ENCODE measurements around the gene WBP1L.
"Not testable (repeated sequence)": the region's sequence is repeated elsewhere in the genome, so short reads cannot be mapped to it uniquely, and the experiment has no call there.

WBP1L gene

GRCh38 chr10:102758933-102759262, 15.2 kb downstream of the WBP1L start:
- not testable (repeated sequence) for H2AFZ ChIP-seq (ENCODE audit: insufficient read depth, low read length, poor library complexity); H3K18ac ChIP-seq (ENCODE audit: low read length); DNase-seq; H2AK5ac ChIP-seq (ENCODE audit: low read length); H3K23ac ChIP-seq (ENCODE audit: low read length); H3K4me3 ChIP-seq (ENCODE audit: low read depth, low read length); H4K8ac ChIP-seq (ENCODE audit: low read depth, low read length); H2BK5ac ChIP-seq (ENCODE audit: low read depth, low read length, poor library complexity); H3K36me3 ChIP-seq (ENCODE audit: control insufficient read depth in 1 of 2, insufficient read depth in 2 of 2, low read length in 2 of 2); H3K9me3 ChIP-seq (ENCODE audit: insufficient read depth, low read depth, low read length); H3K79me2 ChIP-seq (ENCODE audit: control insufficient read depth, insufficient read depth, low read length, poor library complexity); H3K9ac ChIP-seq (ENCODE audit: low read length); H4K12ac ChIP-seq (ENCODE audit: low read depth, low read length); H4K91ac ChIP-seq (ENCODE audit: low read depth, low read length); H3K14ac ChIP-seq (ENCODE audit: low read length); H3K27me3 ChIP-seq (ENCODE audit: insufficient read depth, low read length); H2BK12ac ChIP-seq (ENCODE audit: low read length); H3K4ac ChIP-seq (ENCODE audit: low read depth, low read length)
- Histone ChIP-seq H3K27ac (ENCODE audit: low read depth, low read length) (peak overlapping the region; percentile 75), H3K4me1 (ENCODE audit: control insufficient read depth in 1 of 2, insufficient read depth in 2 of 2, low read length in 2 of 2) (peaks cover 16 to 22% of the 10 kb centered on the region in 2 experiments), H3K4me2 (ENCODE audit: low read length) (peak overlapping the region; percentile 26), H2BK120ac (ENCODE audit: insufficient read depth, low read length, poor library complexity) (peak overlapping the region; percentile 57), H3K79me1 (ENCODE audit: low read length) (peaks cover 17% of the 10 kb centered on the region)
- WGBS (ENCODE audit: extremely low coverage, insufficient coverage, insufficient read length) = no CpG with 5 or more reads among the region's 12 CpGs

DNA sequence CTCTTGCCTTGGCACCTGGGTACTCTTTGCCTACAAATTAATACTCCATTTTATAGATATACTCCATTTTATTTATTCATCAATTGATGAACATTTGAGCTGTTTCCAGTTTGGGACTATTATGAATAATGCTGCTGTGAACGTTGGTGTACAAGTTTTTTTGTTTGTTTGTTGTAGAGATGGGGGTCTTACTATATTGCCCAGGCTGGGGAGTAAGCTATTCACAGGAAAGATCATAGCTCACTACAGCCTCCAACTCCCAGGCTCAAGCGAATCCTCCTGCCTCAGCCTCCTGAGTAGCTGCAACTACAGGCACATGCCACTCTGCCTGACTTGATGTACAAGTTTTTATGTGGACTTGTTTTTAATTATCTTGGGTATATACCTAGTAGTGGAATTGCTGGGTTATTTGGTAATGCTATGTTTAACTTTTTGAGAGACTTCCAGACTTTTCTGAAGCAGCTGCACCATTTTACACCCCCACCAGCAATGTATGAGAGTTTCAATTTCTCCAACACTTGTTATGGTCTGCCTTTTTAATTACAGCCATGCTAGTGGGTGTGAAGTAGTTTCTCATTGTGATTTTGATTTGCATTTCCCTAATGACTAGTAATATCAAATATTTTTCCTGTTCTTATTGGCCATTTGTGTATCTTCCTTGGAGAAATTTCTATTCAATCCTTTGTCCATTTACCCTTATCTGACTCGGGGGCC, 15.9 kb downstream of the WBP1L start:
- H2BK5ac ChIP-seq (ENCODE audit: low read depth, low read length, poor library complexity) = no peak overlapping the region
- H2BK120ac ChIP-seq (ENCODE audit: insufficient read depth, low read length, poor library complexity) = peak overlapping the region; percentile 68
- H3K79me2 ChIP-seq (ENCODE audit: control insufficient read depth, insufficient read depth, low read length, poor library complexity) = peaks cover 7% of the 10 kb centered on the region
- no peak overlapping the region for H3K4me3 ChIP-seq (ENCODE audit: low read depth, low read length)
- DNase-seq = no peak
- H3K79me1 ChIP-seq (ENCODE audit: low read length) = peaks cover 21% of the 10 kb centered on the region
- H2AFZ ChIP-seq (ENCODE audit: insufficient read depth, low read length, poor library complexity) = no peak overlapping the region
- H3K27me3 ChIP-seq (ENCODE audit: insufficient read depth, low read length) = no peaks in the 10 kb centered on the region
- H4K12ac ChIP-seq (ENCODE audit: low read depth, low read length) = no peak overlapping the region
- peak overlapping the region; percentile 32 for H3K27ac ChIP-seq (ENCODE audit: low read depth, low read length)
- no peak overlapping the region for H3K18ac ChIP-seq (ENCODE audit: low read length)
- WGBS (ENCODE audit: extremely low coverage, insufficient coverage, insufficient read length) = no CpG with 5 or more reads among the region's 3 CpGs
- no peak overlapping the region for H4K8ac ChIP-seq (ENCODE audit: low read depth, low read length)
- H3K4ac ChIP-seq (ENCODE audit: low read depth, low read length) = peak overlapping the region; percentile 92
- H3K14ac ChIP-seq (ENCODE audit: low read length) = no peak overlapping the region
- no peak overlapping the region for H3K4me2 ChIP-seq (ENCODE audit: low read length)
- no peak overlapping the region for H4K91ac ChIP-seq (ENCODE audit: low read depth, low read length)
- H3K23ac ChIP-seq (ENCODE audit: low read length) = no peak overlapping the region
- peak overlapping the region; percentile 86 for H2BK12ac ChIP-seq (ENCODE audit: low read length)
- no peaks in the 10 kb centered on the region for H3K9me3 ChIP-seq (ENCODE audit: insufficient read depth, low read depth, low read length)
- no peak overlapping the region for H2AK5ac ChIP-seq (ENCODE audit: low read length)
- peaks cover 0 to 2% of the 10 kb centered on the region in 2 experiments for H3K36me3 ChIP-seq (ENCODE audit: control insufficient read depth in 1 of 2, insufficient read depth in 2 of 2, low read length in 2 of 2)
- H3K9ac ChIP-seq (ENCODE audit: low read length) = no peak overlapping the region
- H3K4me1 ChIP-seq (ENCODE audit: control insufficient read depth in 1 of 2, insufficient read depth in 2 of 2, low read length in 2 of 2) = peaks cover 21 to 27% of the 10 kb centered on the region in 2 experiments

- no peak overlapping the region for H2BK5ac ChIP-seq (ENCODE audit: low read depth, low read length, poor library complexity)
- H3K9me3 ChIP-seq (ENCODE audit: insufficient read depth, low read depth, low read length) = no peaks in the 10 kb centered on the region
- H2BK12ac ChIP-seq (ENCODE audit: low read length) = peak overlapping the region; percentile 3
- peaks cover 28 to 36% of the 10 kb centered on the region in 2 experiments for H3K4me1 ChIP-seq (ENCODE audit: control insufficient read depth in 1 of 2, insufficient read depth in 2 of 2, low read length in 2 of 2)
- no peak overlapping the region for H3K23ac ChIP-seq (ENCODE audit: low read length)
- H4K8ac ChIP-seq (ENCODE audit: low read depth, low read length) = no peak overlapping the region
- H3K4me2 ChIP-seq (ENCODE audit: low read length) = no peak overlapping the region
- peaks cover 7% of the 10 kb centered on the region for H3K79me2 ChIP-seq (ENCODE audit: control insufficient read depth, insufficient read depth, low read length, poor library complexity)
- peaks cover 28% of the 10 kb centered on the region for H3K79me1 ChIP-seq (ENCODE audit: low read length)
- no peak overlapping the region for H2BK120ac ChIP-seq (ENCODE audit: insufficient read depth, low read length, poor library complexity)
- no peaks in the 10 kb centered on the region for H3K27me3 ChIP-seq (ENCODE audit: insufficient read depth, low read length)
- no peak overlapping the region for H2AK5ac ChIP-seq (ENCODE audit: low read length)
- WGBS (ENCODE audit: extremely low coverage, insufficient coverage, insufficient read length) = no CpG with 5 or more reads among the region's 4 CpGs
- no peak overlapping the region for H4K12ac ChIP-seq (ENCODE audit: low read depth, low read length)
- H3K4me3 ChIP-seq (ENCODE audit: low read depth, low read length) = no peak overlapping the region
- H3K4ac ChIP-seq (ENCODE audit: low read depth, low read length) = no peak overlapping the region
- no peak overlapping the region for H3K9ac ChIP-seq (ENCODE audit: low read length)
- no peak overlapping the region for H2AFZ ChIP-seq (ENCODE audit: insufficient read depth, low read length, poor library complexity)
- no peak overlapping the region for H3K27ac ChIP-seq (ENCODE audit: low read depth, low read length)
- no peak overlapping the region for H3K14ac ChIP-seq (ENCODE audit: low read length)
- peak overlapping the region; percentile 15 for H4K91ac ChIP-seq (ENCODE audit: low read depth, low read length)
- H3K18ac ChIP-seq (ENCODE audit: low read length) = no peak overlapping the region
- no peak for DNase-seq
- peaks cover 0 to 2% of the 10 kb centered on the region in 2 experiments for H3K36me3 ChIP-seq (ENCODE audit: control insufficient read depth in 1 of 2, insufficient read depth in 2 of 2, low read length in 2 of 2)
These were observed 18.2 kb downstream of the WBP1L start for GRCh38 chr10:102761981-102762380.

GRCh38 chr10:102762401-102763015, 18.8 kb downstream of the WBP1L start:
- no peaks in the 10 kb centered on the region for H3K9me3 ChIP-seq (ENCODE audit: insufficient read depth, low read depth, low read length)
- peak overlapping the region; percentile 97 for H3K18ac ChIP-seq (ENCODE audit: low read length)
- peak overlapping the region; percentile 90 for H3K14ac ChIP-seq (ENCODE audit: low read length)
- peak overlapping the region; percentile 98 for H2BK12ac ChIP-seq (ENCODE audit: low read length)
- peaks cover 5% of the 10 kb centered on the region for H3K79me2 ChIP-seq (ENCODE audit: control insufficient read depth, insufficient read depth, low read length, poor library complexity)
- H3K23ac ChIP-seq (ENCODE audit: low read length) = no peak overlapping the region
- no peaks in the 10 kb centered on the region for H3K27me3 ChIP-seq (ENCODE audit: insufficient read depth, low read length)
- peak overlapping the region; percentile 95 for H2BK120ac ChIP-seq (ENCODE audit: insufficient read depth, low read length, poor library complexity)
- WGBS (ENCODE audit: extremely low coverage, insufficient coverage, insufficient read length) = no CpG with 5 or more reads among the region's 7 CpGs
- peak overlapping the region; percentile 89 for H3K4ac ChIP-seq (ENCODE audit: low read depth, low read length)
- H3K4me3 ChIP-seq (ENCODE audit: low read depth, low read length) = no peak overlapping the region
- peak overlapping the region; percentile 97 for H4K91ac ChIP-seq (ENCODE audit: low read depth, low read length)
- H2BK5ac ChIP-seq (ENCODE audit: low read depth, low read length, poor library complexity) = peak overlapping the region; percentile 94
- peak overlapping the region; percentile 82 for H3K27ac ChIP-seq (ENCODE audit: low read depth, low read length)
- H3K4me2 ChIP-seq (ENCODE audit: low read length) = no peak overlapping the region
- H4K8ac ChIP-seq (ENCODE audit: low read depth, low read length) = peak overlapping the region; percentile 69
- H3K4me1 ChIP-seq (ENCODE audit: control insufficient read depth in 1 of 2, insufficient read depth in 2 of 2, low read length in 2 of 2) = peaks cover 26 to 39% of the 10 kb centered on the region in 2 experiments
- peak overlapping the region; percentile 9 for H2AFZ ChIP-seq (ENCODE audit: insufficient read depth, low read length, poor library complexity)
- DNase-seq = no peak
- no peak overlapping the region for H3K9ac ChIP-seq (ENCODE audit: low read length)
- H3K36me3 ChIP-seq (ENCODE audit: control insufficient read depth in 1 of 2, insufficient read depth in 2 of 2, low read length in 2 of 2) = peaks cover 0 to 2% of the 10 kb centered on the region in 2 experiments
- H3K79me1 ChIP-seq (ENCODE audit: low read length) = peaks cover 28% of the 10 kb centered on the region
- peak overlapping the region; percentile 99 for H2AK5ac ChIP-seq (ENCODE audit: low read length)
- H4K12ac ChIP-seq (ENCODE audit: low read depth, low read length) = no peak overlapping the region
